Right ventricle myocardium superior (tissue), 1 donor: ENCODE data around the gene PEMT. TPM values are rescaled to one million over a fixed set of nuclear protein-coding genes. Genes with fewer than 3 reads are reported as not detected.
A peak's percentile ranks its signal among the peaks of the same experiment; 100 is the strongest.

Experiments used
- ATAC-seq: fragments of 200-7000 bp; cut with Tn5 transposase; one replicate; pipeline ENCODE4 v1.9.1; 2020; ENCODE audit warnings: mild to moderate bottlenecking; ENCODE audit not compliant: poor library complexity
- DNase-seq: peaks from one replicate; pipeline ENCODE4 v3.0.0-alpha.2; 2020
- intact Hi-C: fragments of 100-400 bp; cut with DNase I; formaldehyde crosslinking; loops from one replicate; pipeline ENCODE4 v1.11.2; 2022
- total RNA-seq: library from RNA; stranded (reverse); fragmentation: NEBNext Ultra II Directional; extraction: Animal tissue kit (Norgen Biotek cat#: 25700); gene quantifications from one replicate; pipeline ENCODE4 v1.2.1, GENCODE V29; 2021
- donor health status: DM: no; HTN: yes; CAD: no; lungs with severe emphysema.

The PEMT gene
- total RNA-seq, 1 donor from 2014 or later = 16.2 TPM

GRCh38 chr17:17511881-17512858 lies 79.3 kb downstream of the PEMT start:
- intact Hi-C loops = no loop called here
- ATAC-seq (no peak), DNase-seq (peak; percentile 44)

GRCh38 chr17:17511293-17511741 lies 80.2 kb downstream of the PEMT start:
- ATAC-seq (no peak), DNase-seq (peak; percentile 23)
- intact Hi-C loops = no loop called here

- ATAC-seq = no peak
- intact Hi-C loops = no loop called here
- DNase-seq = peak; percentile 27
Measured at GRCh38 chr17:17510456-17511292, 80.8 kb downstream of the PEMT start.

GRCh38 chr17:17509601-17510425 lies 81.7 kb downstream of the PEMT start:
- DNase-seq (peak; percentile 38), ATAC-seq (no peak)
- intact Hi-C loops = no loop called here

GRCh38 chr17:17508646-17509591 lies 82.6 kb downstream of the PEMT start:
- peak; percentile 26 for DNase-seq
- intact Hi-C loops = no loop called here
- no peak for ATAC-seq

- ATAC-seq = no peak
- peak; percentile 22 for DNase-seq
- intact Hi-C loops = no loop called here
Measured at GRCh38 chr17:17508019-17508535, 83.4 kb downstream of the PEMT start.

GRCh38 chr17:17507465-17508011 lies 84.0 kb downstream of the PEMT start:
- peak; percentile 35 for DNase-seq
- ATAC-seq = no peak
- intact Hi-C loops = no loop called here

GRCh38 chr17:17506893-17507464 lies 84.5 kb downstream of the PEMT start:
- DNase-seq = peak; percentile 82
- intact Hi-C loops = no loop called here
- ATAC-seq = peak; percentile 86

GRCh38 chr17:17506181-17506741 lies 85.2 kb downstream of the PEMT start:
- intact Hi-C loops = no loop called here
- DNase-seq (peak; percentile 69), ATAC-seq (peak; percentile 9)

GRCh38 chr17:17505610-17506171 lies 85.8 kb downstream of the PEMT start:
- intact Hi-C loops = no loop called here
- no peak for DNase-seq
- no peak for ATAC-seq

GRCh38 chr17:17505151-17505550 lies 86.4 kb downstream of the PEMT start:
- DNase-seq = peak; percentile 11
- intact Hi-C loops = no loop called here
- ATAC-seq = no peak

GRCh38 chr17:17504341-17505140 lies 87.0 kb downstream of the PEMT start:
- no peak for ATAC-seq
- intact Hi-C loops = no loop called here
- peak; percentile 20 for DNase-seq

- DNase-seq = no peak
- intact Hi-C loops = no loop called here
- ATAC-seq = no peak
Measured at GRCh38 chr17:17503566-17504130, 87.9 kb downstream of the PEMT start.

- DNase-seq (no peak), ATAC-seq (no peak)
- intact Hi-C loops = no loop called here
Measured at GRCh38 chr17:17502741-17503565, 88.6 kb downstream of the PEMT start.
